ENCODE measurements around the gene TUBB3.
"Not testable (repeated sequence)": the region's sequence is repeated elsewhere in the genome, so short reads cannot be mapped to it uniquely, and the experiment has no call there.

The TUBB3 gene

GRCh38 chr16:89934611-89935553, 11.7 kb downstream of the TUBB3 start:
- no peak for DNase-seq (ENCODE audit: low read depth)
- H3K4me3 ChIP-seq (ENCODE audit: control insufficient read depth, low read depth, low read length) = no peak overlapping the region
- TF ChIP-seq CTCF (IDR thresholded peaks at IDR 0.05; ENCODE audit: control insufficient read depth, insufficient read depth, low read depth, low read length, missing control alignments) = no peak

- not testable (repeated sequence) for DNase-seq (ENCODE audit: low read depth); H3K4me3 ChIP-seq (ENCODE audit: control insufficient read depth, low read depth, low read length)
These were observed 12.5 kb downstream of the TUBB3 start for GRCh38 chr16:89935620-89936019.

GRCh38 chr16:89936034-89936433, 12.9 kb downstream of the TUBB3 start:
- no peak for DNase-seq (ENCODE audit: low read depth)
- TF ChIP-seq CTCF (IDR thresholded peaks at IDR 0.05; ENCODE audit: control insufficient read depth, insufficient read depth, low read depth, low read length, missing control alignments) = no peak
- no peak overlapping the region for H3K4me3 ChIP-seq (ENCODE audit: control insufficient read depth, low read depth, low read length)

GRCh38 chr16:89936508-89936907, 13.4 kb downstream of the TUBB3 start:
- no peak for TF ChIP-seq CTCF (IDR thresholded peaks at IDR 0.05; ENCODE audit: control insufficient read depth, insufficient read depth, low read depth, low read length, missing control alignments)

GRCh38 chr16:89936981-89937380, 13.8 kb downstream of the TUBB3 start:
- no peak for TF ChIP-seq CTCF (IDR thresholded peaks at IDR 0.05; ENCODE audit: control insufficient read depth, insufficient read depth, low read depth, low read length, missing control alignments)
- H3K4me3 ChIP-seq (ENCODE audit: control insufficient read depth, low read depth, low read length) = no peak overlapping the region
- DNase-seq (ENCODE audit: low read depth) = no peak

More at GRCh38 chr16:89936508-89936907, 13.4 kb downstream of the TUBB3 start:
- H3K4me3 ChIP-seq (ENCODE audit: control insufficient read depth, low read depth, low read length) = no peak overlapping the region
- DNase-seq (ENCODE audit: low read depth) = no peak

GRCh38 chr16:89938175-89938885, 15.2 kb downstream of the TUBB3 start:
- DNase-seq (ENCODE audit: low read depth) = no peak
- no peak overlapping the region for H3K4me3 ChIP-seq (ENCODE audit: control insufficient read depth, low read depth, low read length)
- no peak for TF ChIP-seq CTCF (IDR thresholded peaks at IDR 0.05; ENCODE audit: control insufficient read depth, insufficient read depth, low read depth, low read length, missing control alignments)

GRCh38 chr16:89944773-89945172, 21.6 kb downstream of the TUBB3 start:
- DNase-seq (ENCODE audit: low read depth) = no peak

More at GRCh38 chr16:89944773-89945172, 21.6 kb downstream of the TUBB3 start:
- no peak overlapping the region for H3K4me3 ChIP-seq (ENCODE audit: control insufficient read depth, low read depth, low read length)
- no peak for TF ChIP-seq CTCF (IDR thresholded peaks at IDR 0.05; ENCODE audit: control insufficient read depth, insufficient read depth, low read depth, low read length, missing control alignments)
